ENCODE measurements around the gene MTMR10.

MTMR10 gene

GRCh38 chr15:30903497-30904187 lies 87.8 kb downstream of the MTMR10 start, which contains the start of gene FAN1:
Gene FAN1 (plus strand): TSS chr15:30903915. CDS start chr15:30904664, 749 bp downstream.
- H3K4me1 Mint-ChIP-seq (ENCODE audit: low read depth) = peaks cover 23% of the 10 kb centered on the region
- peak within 1 kb of the TSS; percentile 71 for H3K27ac Mint-ChIP-seq
- H3K36me3 Mint-ChIP-seq (ENCODE audit: low read depth) = peaks cover 17% of the 10 kb centered on the region
- H3K27me3 Mint-ChIP-seq (ENCODE audit: low read depth) = no peaks in the 10 kb centered on the region
- peak within 1 kb of the TSS; percentile 94 for H3K4me3 Mint-ChIP-seq
- H3K9me3 Mint-ChIP-seq = no peaks in the 10 kb centered on the region

GRCh38 chr15:30901889-30902288 lies 89.5 kb downstream of the MTMR10 start:
- H3K9me3 Mint-ChIP-seq = no peaks in the 10 kb centered on the region
- no peaks in the 10 kb centered on the region for H3K27me3 Mint-ChIP-seq (ENCODE audit: low read depth)
- H3K4me1 Mint-ChIP-seq (ENCODE audit: low read depth) = peaks cover 23% of the 10 kb centered on the region
- H3K36me3 Mint-ChIP-seq (ENCODE audit: low read depth) = peaks cover 17% of the 10 kb centered on the region
- H3K27ac Mint-ChIP-seq = no peak overlapping the region
- H3K4me3 Mint-ChIP-seq = no peak overlapping the region

GRCh38 chr15:30896211-30896606 lies 95.2 kb downstream of the MTMR10 start:
- H3K9me3 Mint-ChIP-seq = no peaks in the 10 kb centered on the region
- peaks cover 4% of the 10 kb centered on the region for H3K4me1 Mint-ChIP-seq (ENCODE audit: low read depth)
- no peaks in the 10 kb centered on the region for H3K27me3 Mint-ChIP-seq (ENCODE audit: low read depth)
- H3K36me3 Mint-ChIP-seq (ENCODE audit: low read depth) = peaks cover 2% of the 10 kb centered on the region
- no peak overlapping the region for H3K4me3 Mint-ChIP-seq
- no peak overlapping the region for H3K27ac Mint-ChIP-seq

GRCh38 chr15:30895461-30896210 lies 95.8 kb downstream of the MTMR10 start:
- no peaks in the 10 kb centered on the region for H3K9me3 Mint-ChIP-seq
- H3K4me3 Mint-ChIP-seq = no peak overlapping the region
- H3K27ac Mint-ChIP-seq = no peak overlapping the region
- H3K4me1 Mint-ChIP-seq (ENCODE audit: low read depth) = peaks cover 4% of the 10 kb centered on the region
- no peaks in the 10 kb centered on the region for H3K27me3 Mint-ChIP-seq (ENCODE audit: low read depth)
- peaks cover 2% of the 10 kb centered on the region for H3K36me3 Mint-ChIP-seq (ENCODE audit: low read depth)

- Mint-ChIP-seq H3K4me1 (ENCODE audit: low read depth) (peaks cover under 1% of the 10 kb centered on the region), H3K27ac (no peak overlapping the region), H3K36me3 (ENCODE audit: low read depth) (peaks cover 6% of the 10 kb centered on the region), H3K4me3 (no peak overlapping the region), H3K9me3 (no peaks in the 10 kb centered on the region), H3K27me3 (ENCODE audit: low read depth) (no peaks in the 10 kb centered on the region)
These were observed 102.2 kb downstream of the MTMR10 start for GRCh38 chr15:30889196-30889595.
